ENCODE data around the gene CADM2.

CADM2 gene

DNA sequence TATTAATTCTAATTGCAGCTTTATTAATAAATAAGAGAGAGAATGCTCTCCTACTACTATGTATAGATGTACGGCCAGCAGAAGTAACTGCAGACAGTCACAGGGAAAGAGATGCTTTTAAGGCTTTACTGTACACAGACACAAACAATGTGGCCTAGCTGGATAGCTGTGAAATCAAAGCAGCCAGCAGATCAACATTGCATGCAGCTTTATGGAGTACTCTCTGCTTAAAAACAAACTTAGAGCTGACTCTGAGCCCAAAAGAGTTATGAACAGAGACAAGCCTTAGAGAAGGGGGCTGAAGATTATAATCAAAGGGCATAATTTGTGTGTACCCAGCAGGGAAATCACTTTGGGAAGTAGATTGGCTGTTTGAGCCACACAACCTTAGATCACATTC is 47.2 kb downstream of the CADM2 start:
- TF ChIP-seq, protein P1, sequence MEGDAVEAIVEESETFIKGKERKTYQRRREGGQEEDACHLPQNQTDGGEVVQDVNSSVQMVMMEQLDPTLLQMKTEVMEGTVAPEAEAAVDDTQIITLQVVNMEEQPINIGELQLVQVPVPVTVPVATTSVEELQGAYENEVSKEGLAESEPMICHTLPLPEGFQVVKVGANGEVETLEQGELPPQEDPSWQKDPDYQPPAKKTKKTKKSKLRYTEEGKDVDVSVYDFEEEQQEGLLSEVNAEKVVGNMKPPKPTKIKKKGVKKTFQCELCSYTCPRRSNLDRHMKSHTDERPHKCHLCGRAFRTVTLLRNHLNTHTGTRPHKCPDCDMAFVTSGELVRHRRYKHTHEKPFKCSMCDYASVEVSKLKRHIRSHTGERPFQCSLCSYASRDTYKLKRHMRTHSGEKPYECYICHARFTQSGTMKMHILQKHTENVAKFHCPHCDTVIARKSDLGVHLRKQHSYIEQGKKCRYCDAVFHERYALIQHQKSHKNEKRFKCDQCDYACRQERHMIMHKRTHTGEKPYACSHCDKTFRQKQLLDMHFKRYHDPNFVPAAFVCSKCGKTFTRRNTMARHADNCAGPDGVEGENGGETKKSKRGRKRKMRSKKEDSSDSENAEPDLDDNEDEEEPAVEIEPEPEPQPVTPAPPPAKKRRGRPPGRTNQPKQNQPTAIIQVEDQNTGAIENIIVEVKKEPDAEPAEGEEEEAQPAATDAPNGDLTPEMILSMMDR (IDR thresholded peaks at IDR 0.05; ENCODE audit: insufficient read depth, low read length, missing control alignments), result no peak
- no peak overlapping the region for H3K4me3 ChIP-seq (ENCODE audit: low read depth, low read length)
- DNase-seq (ENCODE audit: low read depth, low spot score), result no peak
- ChIA-PET CTCF (no interaction called here), POLR2A (no interaction called here)

DNA sequence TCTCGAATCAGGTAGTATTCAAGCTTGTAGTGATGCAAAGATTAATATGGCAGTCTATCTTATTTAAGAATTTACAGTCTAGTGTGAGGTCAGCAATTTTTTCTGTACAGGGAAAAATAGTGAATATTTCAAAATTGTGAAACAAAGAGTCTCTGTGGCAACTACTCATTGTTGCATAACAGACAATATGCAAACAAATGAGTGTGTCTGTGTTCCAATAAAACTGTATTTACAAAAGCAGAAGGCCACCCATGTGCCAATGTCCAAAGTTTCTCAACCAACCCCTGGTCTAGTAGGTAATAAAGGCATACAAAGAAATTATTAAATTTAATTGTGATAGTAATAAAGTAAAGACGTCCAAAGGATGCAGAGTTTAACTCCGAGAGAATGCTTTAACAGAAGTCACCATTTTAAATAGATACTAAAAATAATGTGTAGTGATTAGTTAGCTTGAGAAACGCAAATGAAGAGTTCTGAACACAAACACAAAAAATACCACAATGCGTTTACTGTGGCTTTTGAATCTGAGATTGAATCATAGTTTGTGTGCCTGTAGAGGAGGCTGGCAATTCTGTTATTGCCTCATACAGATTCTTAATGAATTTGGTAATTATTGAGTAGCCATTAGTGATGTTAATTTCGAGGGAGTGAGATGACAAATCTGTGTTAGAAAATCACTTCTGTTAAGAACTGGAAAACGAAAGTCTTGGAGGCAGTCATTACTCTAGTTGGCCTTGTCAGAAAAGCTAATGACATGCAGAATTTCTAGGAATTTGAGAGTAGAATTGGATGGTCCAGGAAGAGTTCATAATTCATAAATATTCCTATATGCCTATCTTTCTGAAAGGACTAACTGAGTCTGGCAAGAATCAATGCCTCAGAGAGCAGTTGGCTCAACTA is 48.7 kb downstream of the CADM2 start:
- CTCF ChIA-PET, result no interaction called here
- TF ChIP-seq, protein P1 (IDR thresholded peaks at IDR 0.05; ENCODE audit: insufficient read depth, low read length, missing control alignments), result no peak
- no peak overlapping the region for H3K4me3 ChIP-seq (ENCODE audit: low read depth, low read length)
- no peak for DNase-seq (ENCODE audit: low read depth, low spot score)
- POLR2A ChIA-PET, result no interaction called here

DNA sequence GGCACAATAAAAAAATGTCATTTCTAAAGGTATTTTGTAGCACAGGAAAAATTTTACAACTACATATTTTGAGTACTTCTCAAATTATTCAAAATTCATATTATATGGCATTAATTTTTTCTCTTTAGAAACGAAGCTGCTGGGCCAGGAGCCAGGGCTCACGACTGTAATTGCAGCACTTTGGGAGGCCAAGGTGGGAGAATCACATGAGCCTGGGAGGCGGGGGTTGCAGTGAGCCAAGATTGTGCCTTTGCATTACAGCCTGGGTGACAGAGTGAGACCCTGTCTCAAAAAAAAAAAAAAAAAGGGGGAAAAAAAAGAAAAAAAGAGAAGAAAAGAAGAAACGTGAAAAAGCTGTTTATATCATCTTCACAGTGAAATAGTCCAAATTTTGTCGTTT is 62.0 kb downstream of the CADM2 start:
- CTCF ChIA-PET, result no interaction called here
- TF ChIP-seq, protein P1 (IDR thresholded peaks at IDR 0.05; ENCODE audit: insufficient read depth, low read length, missing control alignments), result no peak
- H3K4me3 ChIP-seq (ENCODE audit: low read depth, low read length), result no peak overlapping the region
- POLR2A ChIA-PET, result no interaction called here
- DNase-seq (ENCODE audit: low read depth, low spot score), result no peak

DNA sequence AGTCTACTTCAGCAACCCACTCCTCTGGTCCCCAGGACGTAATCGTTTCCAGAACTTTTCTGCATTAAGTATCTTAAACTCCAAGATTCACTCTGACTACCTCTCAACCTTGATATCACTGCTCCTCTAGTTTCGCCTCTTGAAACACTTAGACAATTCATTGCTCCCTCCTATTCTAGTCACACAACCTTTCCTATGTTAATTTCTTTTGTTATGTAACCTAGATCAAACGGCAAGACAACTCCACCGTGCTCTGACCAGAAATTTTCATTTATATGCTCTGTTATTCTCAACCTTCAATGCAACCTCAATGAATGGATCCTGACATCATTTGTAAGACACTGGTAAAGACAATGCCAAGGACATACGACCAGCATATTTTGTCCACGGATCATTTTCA is 71.3 kb downstream of the CADM2 start:
- TF ChIP-seq, protein P1 (IDR thresholded peaks at IDR 0.05; ENCODE audit: insufficient read depth, low read length, missing control alignments), result no peak
- no peak for DNase-seq (ENCODE audit: low read depth, low spot score)
- ChIA-PET CTCF (no interaction called here), POLR2A (no interaction called here)
- no peak overlapping the region for H3K4me3 ChIP-seq (ENCODE audit: low read depth, low read length)

DNA sequence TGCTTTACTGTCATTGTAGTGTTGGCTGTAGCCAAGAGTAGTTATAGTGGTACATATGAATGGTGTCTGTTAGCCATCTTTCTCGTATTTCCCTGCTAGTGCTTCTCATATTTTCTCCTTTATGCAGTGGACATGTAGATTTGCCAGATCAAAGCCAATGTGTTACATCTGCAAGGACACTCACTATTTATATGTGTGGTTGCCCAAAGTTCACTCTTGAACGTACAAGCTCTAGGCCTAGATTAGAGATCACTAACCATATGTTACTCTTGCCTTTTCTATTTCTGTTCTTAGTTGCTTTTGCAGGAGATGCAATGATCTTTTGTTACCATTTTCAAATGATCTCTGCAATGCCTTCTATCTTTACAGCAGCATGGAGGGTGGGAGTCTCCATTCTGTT is 78.4 kb downstream of the CADM2 start:
- ChIA-PET CTCF (no interaction called here), POLR2A (no interaction called here)
- no peak overlapping the region for H3K4me3 ChIP-seq (ENCODE audit: low read depth, low read length)
- TF ChIP-seq, protein P1 (IDR thresholded peaks at IDR 0.05; ENCODE audit: insufficient read depth, low read length, missing control alignments), result no peak
- no peak for DNase-seq (ENCODE audit: low read depth, low spot score)

DNA sequence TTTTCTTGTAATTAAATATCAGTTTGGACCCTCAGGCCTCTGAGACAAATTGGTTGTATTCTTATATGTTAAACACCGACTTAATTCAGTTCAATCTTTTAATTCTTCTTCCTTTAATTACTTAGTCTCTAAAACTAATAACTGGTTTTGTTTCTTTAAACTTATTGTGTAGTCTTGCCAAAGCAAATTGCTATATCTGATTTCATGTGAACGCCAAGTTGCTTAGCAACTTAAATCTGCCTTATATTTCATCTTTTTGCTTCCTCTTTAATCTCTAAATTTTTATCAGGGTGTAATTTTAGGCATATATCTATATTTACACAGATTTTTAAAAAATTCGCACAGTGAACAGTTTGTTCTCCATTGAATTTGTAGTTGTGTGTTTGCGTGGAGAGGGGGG is 82.2 kb downstream of the CADM2 start:
- DNase-seq (ENCODE audit: low read depth, low spot score), result no peak
- ChIA-PET POLR2A (no interaction called here), CTCF (no interaction called here)
- TF ChIP-seq, protein P1 (IDR thresholded peaks at IDR 0.05; ENCODE audit: insufficient read depth, low read length, missing control alignments), result no peak
- no peak overlapping the region for H3K4me3 ChIP-seq (ENCODE audit: low read depth, low read length)
